ENCODE data around the gene DNAH5.

- TF ChIP-seq SP4 (IDR thresholded peaks at IDR 0.05; ENCODE audit: low read length) (no peak), POLR2A (IDR thresholded peaks at IDR 0.05; ENCODE audit: control extremely low read depth in 1 of 2, low read depth in 2 of 2, low read length in 2 of 2) (no peak)
These were observed 280.1 kb downstream of the DNAH5 start for GRCh38 chr5:13664377-13664776.

Data from H1 (cell line).